ENCODE measurements around the gene JMJD1C.

JMJD1C gene

DNA sequence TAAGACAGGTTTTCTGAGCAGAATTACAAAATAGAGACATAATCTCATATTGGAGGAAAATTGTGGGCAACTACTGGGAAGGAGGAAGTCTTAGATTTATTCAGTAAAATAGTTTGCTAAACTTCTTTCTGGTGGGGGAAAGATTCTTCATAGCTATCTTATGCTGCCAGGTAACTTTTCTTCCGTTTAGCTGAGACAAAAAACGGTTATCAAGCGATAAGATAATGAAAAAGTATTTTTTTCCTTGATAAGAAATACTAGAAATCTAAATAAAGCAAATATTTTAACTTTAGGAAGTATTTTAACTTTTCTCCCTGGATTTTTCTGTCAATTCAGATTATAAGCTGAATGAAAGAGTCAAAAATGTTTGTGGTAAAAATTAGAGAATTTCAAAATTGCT lies 52.3 kb downstream of the JMJD1C start:
- no peak for DNase-seq (ENCODE audit: extremely low read depth, low read depth)
- TF ChIP-seq, protein P1, sequence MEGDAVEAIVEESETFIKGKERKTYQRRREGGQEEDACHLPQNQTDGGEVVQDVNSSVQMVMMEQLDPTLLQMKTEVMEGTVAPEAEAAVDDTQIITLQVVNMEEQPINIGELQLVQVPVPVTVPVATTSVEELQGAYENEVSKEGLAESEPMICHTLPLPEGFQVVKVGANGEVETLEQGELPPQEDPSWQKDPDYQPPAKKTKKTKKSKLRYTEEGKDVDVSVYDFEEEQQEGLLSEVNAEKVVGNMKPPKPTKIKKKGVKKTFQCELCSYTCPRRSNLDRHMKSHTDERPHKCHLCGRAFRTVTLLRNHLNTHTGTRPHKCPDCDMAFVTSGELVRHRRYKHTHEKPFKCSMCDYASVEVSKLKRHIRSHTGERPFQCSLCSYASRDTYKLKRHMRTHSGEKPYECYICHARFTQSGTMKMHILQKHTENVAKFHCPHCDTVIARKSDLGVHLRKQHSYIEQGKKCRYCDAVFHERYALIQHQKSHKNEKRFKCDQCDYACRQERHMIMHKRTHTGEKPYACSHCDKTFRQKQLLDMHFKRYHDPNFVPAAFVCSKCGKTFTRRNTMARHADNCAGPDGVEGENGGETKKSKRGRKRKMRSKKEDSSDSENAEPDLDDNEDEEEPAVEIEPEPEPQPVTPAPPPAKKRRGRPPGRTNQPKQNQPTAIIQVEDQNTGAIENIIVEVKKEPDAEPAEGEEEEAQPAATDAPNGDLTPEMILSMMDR (IDR thresholded peaks at IDR 0.05; ENCODE audit: low read depth, low read length): no peak

DNA sequence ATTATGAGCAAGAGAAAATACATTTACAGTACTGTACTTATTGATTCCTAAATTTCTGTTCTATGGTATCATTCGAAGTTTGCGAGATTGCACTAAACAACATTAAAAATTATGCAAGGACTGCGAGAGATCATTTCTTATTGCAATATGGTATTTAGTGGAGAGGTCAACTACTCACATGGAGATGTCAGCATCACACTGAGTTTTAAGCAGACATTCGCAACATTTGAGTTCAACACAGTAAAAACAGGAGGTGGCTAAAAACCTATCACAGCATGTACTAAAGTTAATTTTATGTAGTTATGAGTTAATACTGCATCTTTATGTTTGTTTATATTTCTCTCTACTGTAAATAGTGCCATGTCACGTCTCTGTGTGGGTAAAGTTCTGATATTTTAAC lies 53.5 kb downstream of the JMJD1C start:
- TF ChIP-seq, protein P1 (IDR thresholded peaks at IDR 0.05; ENCODE audit: low read depth, low read length): no peak
- no peak for DNase-seq (ENCODE audit: extremely low read depth, low read depth)

DNA sequence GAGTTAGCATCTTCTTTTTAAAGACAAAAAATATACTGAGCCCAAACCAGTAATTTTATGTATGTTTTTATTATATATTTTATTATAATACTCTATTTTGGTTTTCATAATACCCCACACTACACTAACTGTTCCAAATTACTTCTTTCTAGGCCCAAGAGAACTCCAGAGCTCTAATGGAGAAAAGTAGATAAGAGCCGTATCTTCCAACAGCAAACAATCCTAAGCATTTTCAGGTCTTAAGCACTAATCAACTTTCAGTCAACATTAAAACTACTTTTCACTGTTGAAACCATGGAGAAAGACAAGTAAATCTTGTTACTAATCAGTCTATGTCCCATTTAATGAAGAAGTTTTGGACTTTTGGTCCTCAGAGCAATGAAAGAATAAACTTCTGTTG lies 55.1 kb downstream of the JMJD1C start:
- DNase-seq (ENCODE audit: extremely low read depth, low read depth): no peak
- TF ChIP-seq, protein P1 (IDR thresholded peaks at IDR 0.05; ENCODE audit: low read depth, low read length): no peak

DNA sequence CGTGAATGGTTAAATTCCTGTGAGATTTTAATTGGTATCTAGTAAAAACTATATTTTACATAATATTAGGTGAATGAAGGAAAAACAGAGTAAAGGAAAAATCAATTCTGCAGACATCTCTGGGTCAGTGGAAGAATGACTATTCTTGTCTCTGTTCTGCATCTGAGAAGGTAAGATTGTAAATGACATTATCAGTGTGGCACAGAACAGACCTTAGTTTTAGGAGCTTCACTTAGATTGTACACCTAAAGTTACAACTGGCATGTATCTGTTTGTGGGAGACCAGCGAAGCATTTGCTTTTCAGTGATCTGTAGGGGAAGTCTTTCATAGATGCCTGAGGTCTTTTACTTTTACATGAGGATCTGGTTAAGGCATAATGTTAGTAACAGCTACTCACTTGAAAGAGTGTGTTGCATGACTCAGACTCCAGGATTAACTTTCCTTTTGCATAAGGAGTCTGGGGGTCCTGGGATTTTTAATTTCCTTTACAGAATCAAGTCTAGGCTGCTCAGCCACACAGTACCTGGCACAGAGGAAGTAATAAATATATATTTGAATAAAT lies 56.2 kb downstream of the JMJD1C start:
- no peak for DNase-seq (ENCODE audit: extremely low read depth, low read depth)
- TF ChIP-seq, protein P1 (IDR thresholded peaks at IDR 0.05; ENCODE audit: low read depth, low read length): no peak

DNA sequence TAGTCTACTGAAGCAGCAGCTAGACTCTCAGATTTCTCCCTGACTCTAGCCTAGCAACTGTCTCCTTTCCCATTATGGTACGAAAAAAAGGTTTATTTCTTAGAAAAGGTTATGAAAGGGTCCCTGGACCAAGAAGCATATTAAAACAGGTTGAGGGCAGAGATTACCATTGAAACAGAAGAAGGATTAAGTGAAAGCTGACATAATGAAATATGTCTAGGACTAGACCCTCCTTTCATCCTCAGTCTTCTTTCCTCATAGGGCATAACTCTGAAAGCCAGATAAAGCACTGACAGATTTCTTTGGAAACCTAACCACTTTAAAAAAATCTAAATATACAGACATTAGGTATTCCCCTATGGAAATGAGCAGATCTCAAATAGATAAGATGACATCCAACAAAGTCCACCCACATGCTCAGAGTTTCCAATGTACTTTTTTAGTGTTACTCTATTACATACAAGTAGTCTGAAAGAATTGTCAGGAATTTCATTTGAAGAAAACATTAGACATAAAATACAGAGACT lies 58.6 kb downstream of the JMJD1C start:
- DNase-seq (ENCODE audit: extremely low read depth, low read depth): no peak

DNA sequence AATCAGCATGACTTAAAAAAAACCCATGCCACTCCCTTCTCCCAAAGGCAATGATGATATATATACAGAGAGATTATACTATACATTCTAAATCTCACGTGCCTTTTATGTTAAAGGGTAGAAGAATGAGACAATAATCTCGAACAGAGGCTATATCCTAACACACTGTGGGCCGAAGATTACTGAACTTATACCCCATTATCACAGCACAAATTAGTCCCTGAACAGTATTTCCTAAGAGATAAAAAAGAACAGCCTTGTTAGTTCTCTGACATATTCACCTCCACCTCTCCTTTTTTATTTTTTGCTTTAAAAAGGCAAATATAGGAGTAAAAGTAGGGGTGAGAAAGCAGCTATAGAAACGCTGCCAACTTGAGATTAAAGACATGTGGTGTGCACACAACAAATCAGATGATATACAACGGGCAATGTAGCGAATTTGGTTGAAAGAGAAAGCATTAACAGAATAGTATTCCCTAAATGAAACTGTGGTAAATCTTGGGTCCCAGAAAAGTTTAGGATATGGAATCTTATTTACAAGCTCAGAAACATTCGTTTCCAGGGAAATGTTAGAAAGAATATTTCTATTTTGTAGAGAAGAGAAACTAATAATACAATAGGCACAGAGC lies 69.5 kb downstream of the JMJD1C start:
- TF ChIP-seq, protein P1 (IDR thresholded peaks at IDR 0.05; ENCODE audit: low read depth, low read length): no peak
- no peak for DNase-seq (ENCODE audit: extremely low read depth, low read depth)

More for the DNA sequence above, 58.6 kb downstream of the JMJD1C start:
- TF ChIP-seq, protein P1 (IDR thresholded peaks at IDR 0.05; ENCODE audit: low read depth, low read length): no peak

DNA sequence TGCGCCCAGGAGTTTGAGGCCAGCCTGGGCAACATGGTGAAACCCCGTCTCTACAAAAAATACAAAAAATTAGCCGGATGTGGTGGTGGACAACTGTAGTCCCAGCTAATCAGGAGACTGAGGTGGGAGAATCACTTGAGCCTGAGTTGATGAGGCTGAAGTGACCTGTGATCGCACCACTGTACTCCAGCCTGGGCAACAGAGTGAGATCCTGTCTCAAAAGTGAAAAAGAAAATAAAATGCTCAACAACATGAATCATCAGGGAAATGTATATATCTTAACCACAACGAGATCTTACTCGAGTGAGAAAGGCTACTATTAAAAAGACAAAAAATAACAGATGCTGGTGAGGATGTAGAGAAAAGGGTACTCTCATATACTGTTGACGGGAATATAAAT lies 72.7 kb downstream of the JMJD1C start:
- TF ChIP-seq, protein P1 (IDR thresholded peaks at IDR 0.05; ENCODE audit: low read depth, low read length): no peak
- DNase-seq (ENCODE audit: extremely low read depth, low read depth): no peak

Data from AG09319 (cell line).